Measurements from ENCODE around the gene ABAT. TPM values are rescaled to one million over a fixed set of nuclear protein-coding genes. Genes with fewer than 3 reads are reported as not detected.

The ABAT gene
- total RNA-seq, 4 donors from 2014 or later, result 2.0 to 8.5 (median 5.9) TPM

- no peaks in the 10 kb centered on the region for H3K27me3 ChIP-seq
- no peak for TF ChIP-seq POLR2AphosphoS5 (IDR thresholded peaks at IDR 0.05)
- TF ChIP-seq EP300 (IDR thresholded peaks at IDR 0.05), result no peak
- TF ChIP-seq POLR2A (IDR thresholded peaks at IDR 0.05), result no peak
- no peak for TF ChIP-seq CTCF (IDR thresholded peaks at IDR 0.05)
- no peak overlapping the region for H3K4me3 ChIP-seq
- H3K36me3 ChIP-seq, result peaks cover 85% of the 10 kb centered on the region
- WGBS, result 87% methylated on average over 6 of the region's 6 CpGs
- H3K9me3 ChIP-seq, result no peaks in the 10 kb centered on the region
- no peaks in the 10 kb centered on the region for H3K4me1 ChIP-seq
- DNase-seq (ENCODE audit: low spot score in 2 of 2), result no peak
- H3K27ac ChIP-seq, result no peak overlapping the region
Observed at GRCh38 chr16:8816967-8817655, 142.7 kb downstream of the ABAT start.

- H3K27me3 ChIP-seq, result no peaks in the 10 kb centered on the region
- DNase-seq (ENCODE audit: low spot score in 2 of 2), result no peak
- WGBS, result 80% methylated on average over 10 of the region's 10 CpGs
- no peaks in the 10 kb centered on the region for H3K9me3 ChIP-seq
- TF ChIP-seq POLR2AphosphoS5 (IDR thresholded peaks at IDR 0.05) (no peak), EP300 (IDR thresholded peaks at IDR 0.05) (no peak), POLR2A (IDR thresholded peaks at IDR 0.05) (no peak), CTCF (IDR thresholded peaks at IDR 0.05) (no peak)
- peaks cover 75% of the 10 kb centered on the region for H3K36me3 ChIP-seq
- H3K4me3 ChIP-seq, result no peak overlapping the region
- no peaks in the 10 kb centered on the region for H3K4me1 ChIP-seq
- H3K27ac ChIP-seq, result no peak overlapping the region
Observed at GRCh38 chr16:8818504-8819270, 144.3 kb downstream of the ABAT start.

GRCh38 chr16:8819411-8820034, 145.1 kb downstream of the ABAT start:
- Histone ChIP-seq H3K27ac (no peak overlapping the region), H3K36me3 (peaks cover 66% of the 10 kb centered on the region), H3K4me1 (no peaks in the 10 kb centered on the region), H3K4me3 (no peak overlapping the region), H3K9me3 (no peaks in the 10 kb centered on the region), H3K27me3 (no peaks in the 10 kb centered on the region)
- WGBS, result 89% methylated on average over 6 of the region's 6 CpGs
- DNase-seq (ENCODE audit: low spot score in 2 of 2), result no peak
- TF ChIP-seq CTCF (IDR thresholded peaks at IDR 0.05) (no peak), POLR2A (IDR thresholded peaks at IDR 0.05) (no peak), POLR2AphosphoS5 (IDR thresholded peaks at IDR 0.05) (no peak), EP300 (IDR thresholded peaks at IDR 0.05) (no peak)

- Histone ChIP-seq H3K9me3 (no peaks in the 10 kb centered on the region), H3K27me3 (no peaks in the 10 kb centered on the region), H3K36me3 (peaks cover 48% of the 10 kb centered on the region), H3K27ac (no peak overlapping the region), H3K4me1 (no peaks in the 10 kb centered on the region), H3K4me3 (no peak overlapping the region)
- 89% methylated on average over 3 of the region's 3 CpGs for WGBS
- no peak for TF ChIP-seq CTCF (IDR thresholded peaks at IDR 0.05)
- TF ChIP-seq POLR2A (IDR thresholded peaks at IDR 0.05), result no peak
- TF ChIP-seq EP300 (IDR thresholded peaks at IDR 0.05), result no peak
- no peak for TF ChIP-seq POLR2AphosphoS5 (IDR thresholded peaks at IDR 0.05)
- DNase-seq (ENCODE audit: low spot score in 2 of 2), result no peak
Observed at GRCh38 chr16:8822403-8822802, 148.0 kb downstream of the ABAT start.
